Measurements from ENCODE around the gene CRAMP1.

- TF ChIP-seq CTCF (IDR thresholded peaks at IDR 0.05 in 8 of 11, conservative IDR thresholded peaks at IDR 0.05 in 3 of 11) = no peak
- TF ChIP-seq POLR2A (IDR thresholded peaks at IDR 0.05) = no peak
- no peak for TF ChIP-seq POLR2AphosphoS5 (IDR thresholded peaks at IDR 0.05)
Measured at GRCh38 chr16:1676661-1677060, 64.5 kb downstream of the CRAMP1 start.
